HFF-Myc (cell line): ENCODE measurements around the gene ITLN2.
"Not testable (repeated sequence)": the region's sequence is repeated elsewhere in the genome, so short reads cannot be mapped to it uniquely, and the experiment has no call there.

Experiments used
- DNase-seq: peaks from one replicate; pipeline ENCODE4 v3.0.0-alpha.2; 2011; ENCODE audit warnings: low read depth; ENCODE audit errors: extremely low read depth
- H3K4me3 ChIP-seq: replicated peaks from 2 replicates; pipeline ENCODE4 v1.5.1; 2011; ENCODE audit warnings: low read depth, mild to moderate bottlenecking, control low read depth, low read length
- TF ChIP-seq, protein P1 (sequence below): IDR thresholded peaks from 2 replicates; pipeline ENCODE4 v1.5.1; 2012; ENCODE audit warnings: mild to moderate bottlenecking, low read depth, low read length, control low read depth; ENCODE audit errors: missing control alignments

The ITLN2 gene

DNA sequence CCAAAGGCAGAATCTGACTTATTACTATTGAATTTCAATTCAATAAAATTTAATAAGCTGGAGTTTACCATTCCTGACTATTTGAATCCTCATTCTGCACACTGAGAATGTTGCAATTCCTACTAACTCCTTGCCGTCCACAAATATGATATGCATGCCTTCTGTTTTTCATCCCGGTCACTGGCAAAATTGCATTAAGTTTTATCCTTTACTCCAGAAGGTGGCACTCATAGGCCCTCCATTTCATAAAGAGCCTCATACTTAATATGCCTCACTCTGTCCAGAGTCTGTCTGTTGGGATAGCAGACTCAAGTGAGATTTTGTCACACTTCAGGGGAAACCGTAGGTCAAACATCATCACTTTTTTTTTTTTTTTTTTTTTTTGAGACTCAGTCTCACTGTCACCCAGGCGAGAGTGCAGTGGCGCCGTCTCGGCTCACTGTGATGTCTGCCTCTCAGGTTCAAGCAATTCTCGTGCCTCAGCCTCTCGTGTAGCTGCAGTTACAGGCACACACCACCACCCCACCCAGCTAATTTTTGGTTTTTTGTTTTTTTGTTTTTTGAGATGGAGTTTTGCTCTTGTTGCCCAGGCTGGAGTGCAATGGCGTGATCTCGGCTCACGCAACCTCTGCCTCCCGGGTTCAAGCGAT is 39.1 kb upstream of the ITLN2 start:
- DNase-seq: no peak
- TF ChIP-seq, protein P1, sequence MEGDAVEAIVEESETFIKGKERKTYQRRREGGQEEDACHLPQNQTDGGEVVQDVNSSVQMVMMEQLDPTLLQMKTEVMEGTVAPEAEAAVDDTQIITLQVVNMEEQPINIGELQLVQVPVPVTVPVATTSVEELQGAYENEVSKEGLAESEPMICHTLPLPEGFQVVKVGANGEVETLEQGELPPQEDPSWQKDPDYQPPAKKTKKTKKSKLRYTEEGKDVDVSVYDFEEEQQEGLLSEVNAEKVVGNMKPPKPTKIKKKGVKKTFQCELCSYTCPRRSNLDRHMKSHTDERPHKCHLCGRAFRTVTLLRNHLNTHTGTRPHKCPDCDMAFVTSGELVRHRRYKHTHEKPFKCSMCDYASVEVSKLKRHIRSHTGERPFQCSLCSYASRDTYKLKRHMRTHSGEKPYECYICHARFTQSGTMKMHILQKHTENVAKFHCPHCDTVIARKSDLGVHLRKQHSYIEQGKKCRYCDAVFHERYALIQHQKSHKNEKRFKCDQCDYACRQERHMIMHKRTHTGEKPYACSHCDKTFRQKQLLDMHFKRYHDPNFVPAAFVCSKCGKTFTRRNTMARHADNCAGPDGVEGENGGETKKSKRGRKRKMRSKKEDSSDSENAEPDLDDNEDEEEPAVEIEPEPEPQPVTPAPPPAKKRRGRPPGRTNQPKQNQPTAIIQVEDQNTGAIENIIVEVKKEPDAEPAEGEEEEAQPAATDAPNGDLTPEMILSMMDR: peak; percentile 27

DNA sequence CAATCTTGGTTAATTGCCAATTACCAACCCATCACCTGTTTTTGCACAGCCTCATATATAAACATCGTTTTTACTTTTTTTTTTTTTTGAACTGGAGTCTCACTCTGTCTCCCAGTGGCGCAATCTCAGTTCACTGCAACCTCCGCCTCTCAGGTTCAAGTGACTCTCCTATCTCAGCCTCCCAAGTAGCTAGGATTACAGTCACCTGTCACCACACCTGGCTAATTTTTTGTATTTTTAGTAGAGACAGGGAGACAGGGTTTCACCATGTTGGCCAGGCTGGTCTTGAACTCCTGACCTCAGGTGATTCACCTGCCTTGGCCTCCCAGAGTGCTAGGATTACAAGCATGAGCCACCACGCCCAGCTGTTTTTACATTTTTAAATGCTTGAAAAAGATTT is 37.4 kb upstream of the ITLN2 start:
- DNase-seq, H3K4me3 ChIP-seq: not testable (repeated sequence)

More for the DNA sequence above, 39.1 kb upstream of the ITLN2 start:
- H3K4me3 ChIP-seq: no peak overlapping the region

DNA sequence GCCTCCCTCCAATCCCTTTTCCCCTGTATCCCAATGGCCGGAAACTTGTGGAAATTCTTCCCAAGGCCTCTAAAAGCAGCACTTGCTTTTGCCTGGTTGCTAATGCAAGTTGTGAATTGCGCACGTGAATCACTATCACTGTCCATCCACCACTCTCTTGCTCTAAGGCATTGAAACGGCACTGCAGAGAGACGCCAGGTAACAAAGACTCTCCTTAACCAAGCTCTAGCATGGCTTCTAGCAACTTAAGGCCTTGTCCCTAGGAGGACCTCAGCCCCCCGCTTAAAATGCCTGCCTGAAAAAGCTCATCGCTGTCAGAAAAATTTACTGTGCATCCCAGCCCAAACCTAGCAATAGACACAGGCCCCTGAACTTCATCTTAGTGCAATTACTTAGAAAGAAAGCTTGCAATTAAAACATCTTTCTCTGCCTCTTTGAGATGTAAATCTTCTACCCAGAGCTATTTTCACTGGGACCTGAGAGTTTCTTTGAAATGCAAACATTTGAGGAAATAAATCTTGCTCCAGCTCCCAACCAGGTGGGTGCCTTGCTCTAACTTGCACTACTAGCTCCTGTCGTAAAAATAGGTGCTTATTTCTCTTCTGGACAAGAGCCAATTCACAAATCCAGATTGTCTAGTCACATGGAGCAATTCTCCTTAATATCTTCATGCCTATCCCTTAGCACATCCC is 32.9 kb upstream of the ITLN2 start:
- H3K4me3 ChIP-seq: no peak overlapping the region
- TF ChIP-seq, protein P1: no peak
- no peak for DNase-seq

DNA sequence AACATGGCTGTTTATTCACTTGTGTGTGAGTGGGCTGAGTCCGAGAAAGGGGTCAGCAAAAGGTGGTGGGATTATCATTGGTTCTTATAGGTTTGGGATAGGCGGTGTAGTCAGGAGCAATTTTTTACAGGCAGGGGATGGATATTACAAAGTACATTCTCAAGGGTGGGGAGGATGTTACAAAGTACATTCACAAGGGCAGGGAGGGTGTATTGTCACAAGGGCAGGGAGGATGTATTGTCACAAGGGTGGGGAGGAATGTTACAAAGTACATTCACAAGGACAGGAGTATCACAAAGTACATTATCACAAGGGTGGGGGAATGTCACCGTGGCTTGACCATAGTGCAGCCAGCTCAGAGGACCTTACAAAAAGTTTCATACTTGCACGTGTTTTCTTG is 31.1 kb upstream of the ITLN2 start:
- TF ChIP-seq, protein P1: no peak
- DNase-seq: no peak

DNA sequence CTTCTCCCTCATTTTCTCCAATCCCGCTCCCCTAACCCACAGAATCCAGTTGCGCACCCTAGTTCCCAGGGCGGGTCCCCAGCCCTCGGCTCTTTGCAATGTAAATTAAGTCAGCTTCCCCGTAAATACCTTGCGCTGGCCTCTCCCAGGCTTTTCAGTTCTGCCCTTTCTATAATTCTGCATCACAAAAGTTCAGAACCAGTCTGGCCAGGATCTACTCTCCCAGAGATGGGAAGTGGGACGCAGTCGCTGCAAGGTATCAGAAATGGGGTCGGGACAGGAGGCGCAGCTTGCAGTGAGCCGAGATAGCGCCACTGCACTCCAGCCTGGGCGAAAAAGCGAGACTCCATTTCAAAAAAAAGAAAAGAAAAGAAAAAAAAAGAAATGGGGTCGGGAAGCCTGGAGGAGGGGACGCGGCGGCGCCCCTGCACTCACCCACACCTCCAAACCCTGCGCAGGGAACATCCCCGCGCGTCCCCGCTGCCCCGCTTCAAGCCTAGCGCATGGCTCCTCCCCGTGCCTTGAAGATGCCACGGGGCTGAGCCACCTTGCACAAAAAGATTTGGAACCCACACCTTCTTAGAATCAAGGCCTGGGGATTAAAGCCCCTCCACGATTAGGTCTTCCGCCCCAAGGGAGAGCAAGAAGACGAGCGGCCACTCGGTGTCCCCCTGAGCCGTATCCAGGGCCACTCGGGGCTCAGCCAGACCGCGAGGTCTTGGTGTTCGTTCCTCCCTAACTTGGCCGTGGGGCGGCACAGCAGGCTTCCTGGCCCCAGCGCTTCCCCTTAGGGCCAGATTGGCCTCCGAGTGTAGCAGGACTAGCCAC is 27.2 kb upstream of the ITLN2 start:
- DNase-seq: no peak
- TF ChIP-seq, protein P1: no peak
- H3K4me3 ChIP-seq: no peak overlapping the region

More for the DNA sequence above, 31.1 kb upstream of the ITLN2 start:
- H3K4me3 ChIP-seq: no peak overlapping the region

DNA sequence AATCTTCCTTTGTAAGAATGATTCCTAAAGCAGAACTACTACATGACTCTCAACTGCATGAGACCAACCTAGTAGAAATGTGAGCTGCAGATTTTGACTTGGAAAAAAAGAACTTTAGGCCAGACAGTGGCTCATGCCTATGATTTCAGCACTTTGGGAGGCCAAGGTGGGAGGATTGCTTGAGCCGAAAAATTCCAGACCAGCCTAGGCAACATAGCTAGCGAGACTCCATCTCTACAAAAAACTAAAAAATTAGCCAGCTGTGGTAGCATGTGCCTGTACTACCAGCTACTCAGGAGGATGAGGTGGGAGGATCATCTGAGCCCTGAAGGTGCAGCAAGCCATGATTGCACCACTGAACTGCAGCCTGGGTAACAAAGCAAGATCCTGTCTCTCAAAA is 24.7 kb upstream of the ITLN2 start:
- no peak overlapping the region for H3K4me3 ChIP-seq
- DNase-seq: no peak
- TF ChIP-seq, protein P1: no peak

DNA sequence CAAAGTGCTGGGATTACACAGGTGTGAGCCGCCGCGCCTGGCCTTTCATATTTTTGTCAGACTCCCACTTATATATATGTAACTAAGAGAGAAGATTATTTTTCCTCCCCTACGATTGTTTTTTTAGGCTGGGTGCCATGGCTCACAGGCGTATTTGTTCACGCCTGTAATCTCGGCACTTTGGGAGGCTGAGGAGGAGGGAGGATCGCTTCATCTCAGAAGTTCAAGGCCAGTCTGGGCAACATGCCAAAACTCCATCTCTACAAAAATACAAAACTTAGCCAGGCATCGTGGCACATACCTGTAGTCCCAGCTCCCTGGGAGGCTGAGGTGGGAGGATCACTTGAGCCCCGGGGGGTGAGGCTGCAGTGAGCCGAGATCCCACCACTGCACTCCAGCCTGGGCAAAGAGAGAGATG is 23.9 kb upstream of the ITLN2 start:
- TF ChIP-seq, protein P1: no peak
- DNase-seq: no peak
- H3K4me3 ChIP-seq: no peak overlapping the region
